Stomach smooth muscle (tissue), 2 donors: ENCODE measurements around the gene CCAR1.
"Not testable (repeated sequence)": the region's sequence is repeated elsewhere in the genome, so short reads cannot be mapped to it uniquely, and the experiment has no call there.

ENCODE experiments used
- H3K27ac ChIP-seq: one replicate; pipeline ENCODE4 v1.7.0; 2013; ENCODE audit warnings: mild to moderate bottlenecking, low read length, inconsistent platforms
- H3K27me3 ChIP-seq, 2 donors: one replicate each; pipeline ENCODE4 v1.7.0; 2013; ENCODE audit warnings: low read length in 2 of 2; ENCODE audit not compliant: insufficient read depth in 2 of 2, control insufficient read depth in 1 of 2
- H3K36me3 ChIP-seq, 2 donors: one replicate each; pipeline ENCODE4 v1.7.0; 2013; ENCODE audit warnings: low read length in 2 of 2; ENCODE audit not compliant: control insufficient read depth in 2 of 2, insufficient read depth in 2 of 2
- H3K4me1 ChIP-seq: one replicate; pipeline ENCODE4 v1.7.0; 2013; ENCODE audit warnings: low read length; ENCODE audit not compliant: control insufficient read depth, insufficient read depth
- H3K4me3 ChIP-seq, 2 donors: one replicate each; pipeline ENCODE4 v1.7.0; 2013; ENCODE audit warnings: low read length in 2 of 2
- H3K9ac ChIP-seq, 2 donors: one replicate each; pipeline ENCODE4 v1.7.0; 2013; ENCODE audit warnings: low read length in 2 of 2, mild to moderate bottlenecking in 1 of 2
- H3K9me3 ChIP-seq, 2 donors: one replicate each; pipeline ENCODE4 v1.7.0; 2013; ENCODE audit warnings: low read length in 2 of 2; ENCODE audit not compliant: control insufficient read depth in 2 of 2
- donor health status: healthy.
- donor health status: Pancreatic carcinoma.

The CCAR1 gene

DNA sequence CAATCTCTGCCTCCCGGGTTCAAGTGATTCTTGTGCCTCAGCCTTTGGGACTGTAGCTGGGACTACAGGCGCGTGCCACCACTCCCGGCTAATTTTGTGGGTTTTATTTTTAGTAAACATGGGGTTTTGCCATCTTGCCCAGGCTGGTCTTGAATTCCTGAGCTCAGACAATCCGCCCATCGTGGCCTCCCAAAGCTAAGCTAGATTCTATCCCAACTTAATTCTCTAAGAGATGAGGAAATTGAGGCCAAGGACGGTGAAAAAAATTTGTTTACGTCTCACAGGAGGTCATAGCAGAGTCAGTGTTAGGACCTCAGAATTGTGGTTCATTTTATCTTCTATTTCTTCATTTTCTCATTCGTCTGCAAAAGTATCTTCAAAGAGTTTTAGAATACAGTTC is 6.1 kb downstream of the CCAR1 start:
- peaks cover 18 to 19% of the 10 kb centered on the region in 2 donors for H3K36me3 ChIP-seq

DNA sequence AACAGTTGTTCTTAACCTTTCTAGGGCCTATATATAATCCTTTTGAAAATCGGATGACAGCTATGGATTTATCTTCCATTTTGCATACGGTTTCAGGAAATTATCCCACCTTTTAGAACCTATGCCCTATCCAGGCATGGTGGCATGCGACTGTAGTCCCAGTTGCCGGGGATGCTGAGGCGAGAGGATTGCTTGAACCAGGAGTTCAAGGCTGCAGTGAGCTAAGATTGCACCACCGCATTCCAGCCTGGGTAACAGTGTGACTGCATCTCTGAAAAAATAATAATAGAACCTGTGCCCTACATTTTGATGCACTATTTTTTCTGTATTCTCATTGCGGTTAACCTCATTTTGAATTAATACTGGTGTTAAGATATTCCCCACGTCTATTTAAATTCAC is 11.6 kb downstream of the CCAR1 start:
- H3K9me3 ChIP-seq = no peaks in the 10 kb centered on the region
- no peak overlapping the region for H3K27ac ChIP-seq
- no peaks in the 10 kb centered on the region for H3K4me1 ChIP-seq
- no peaks in the 10 kb centered on the region for H3K27me3 ChIP-seq
- H3K9ac ChIP-seq = no peak overlapping the region
- H3K36me3 ChIP-seq = peaks cover 22 to 27% of the 10 kb centered on the region in 2 donors
- H3K4me3 ChIP-seq = no peak overlapping the region

More for the DNA sequence above, 6.1 kb downstream of the CCAR1 start:
- no peak overlapping the region for H3K4me3 ChIP-seq
- no peaks in the 10 kb centered on the region for H3K27me3 ChIP-seq
- H3K9ac ChIP-seq = no peak overlapping the region
- H3K4me1 ChIP-seq = peaks cover 7% of the 10 kb centered on the region
- no peaks in the 10 kb centered on the region for H3K9me3 ChIP-seq
- no peak overlapping the region for H3K27ac ChIP-seq

DNA sequence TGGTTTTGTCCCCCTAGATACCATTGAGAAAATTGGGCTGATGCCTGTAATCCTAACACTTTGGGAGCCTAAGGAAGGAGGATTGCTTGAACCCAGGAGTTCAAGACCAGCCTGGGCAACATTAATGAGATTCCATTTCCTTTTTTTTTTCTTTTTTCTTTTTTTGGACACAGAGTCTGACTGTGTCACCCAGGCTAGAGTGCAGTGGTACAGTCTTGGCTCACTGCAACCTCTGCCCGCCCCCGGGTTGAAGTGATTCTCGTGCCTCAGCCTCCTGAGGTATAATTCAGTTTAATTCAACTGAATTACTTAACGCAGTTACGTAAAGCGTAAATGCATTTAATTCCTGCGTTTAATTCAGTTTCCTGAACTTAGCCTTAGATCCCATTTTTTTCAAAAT is 13.3 kb downstream of the CCAR1 start:
- no peak overlapping the region for H3K27ac ChIP-seq
- no peak overlapping the region for H3K4me3 ChIP-seq
- no peak overlapping the region for H3K9ac ChIP-seq
- H3K36me3 ChIP-seq = peaks cover 24 to 33% of the 10 kb centered on the region in 2 donors
- H3K4me1 ChIP-seq = no peaks in the 10 kb centered on the region
- H3K27me3 ChIP-seq = no peaks in the 10 kb centered on the region
- no peaks in the 10 kb centered on the region for H3K9me3 ChIP-seq

DNA sequence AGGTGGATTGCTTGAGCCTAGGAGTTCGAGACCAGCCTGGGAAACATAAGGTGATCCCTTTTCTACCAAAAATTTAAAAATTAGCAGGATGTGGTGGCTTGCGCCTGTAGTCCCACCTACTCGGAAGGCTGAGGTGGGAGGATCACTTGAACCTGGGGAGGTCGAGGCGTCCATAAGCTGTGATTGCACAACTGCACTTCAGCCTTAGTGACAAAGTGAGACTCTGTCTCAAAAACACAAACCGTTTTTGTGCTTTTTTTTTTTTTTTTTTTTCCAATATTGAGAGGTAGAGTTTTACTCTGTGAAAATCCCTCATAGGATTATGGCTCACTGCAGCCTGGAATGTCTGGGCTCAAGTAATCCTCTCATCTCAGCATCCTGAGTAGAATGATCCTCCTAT is 14.1 kb downstream of the CCAR1 start:
- Histone ChIP-seq H3K4me3 (no peak overlapping the region), H3K27me3 (no peaks in the 10 kb centered on the region), H3K36me3 (peaks cover 28 to 37% of the 10 kb centered on the region in 2 donors), H3K9ac (no peak overlapping the region), H3K4me1 (no peaks in the 10 kb centered on the region), H3K9me3 (no peaks in the 10 kb centered on the region), H3K27ac (no peak overlapping the region)

DNA sequence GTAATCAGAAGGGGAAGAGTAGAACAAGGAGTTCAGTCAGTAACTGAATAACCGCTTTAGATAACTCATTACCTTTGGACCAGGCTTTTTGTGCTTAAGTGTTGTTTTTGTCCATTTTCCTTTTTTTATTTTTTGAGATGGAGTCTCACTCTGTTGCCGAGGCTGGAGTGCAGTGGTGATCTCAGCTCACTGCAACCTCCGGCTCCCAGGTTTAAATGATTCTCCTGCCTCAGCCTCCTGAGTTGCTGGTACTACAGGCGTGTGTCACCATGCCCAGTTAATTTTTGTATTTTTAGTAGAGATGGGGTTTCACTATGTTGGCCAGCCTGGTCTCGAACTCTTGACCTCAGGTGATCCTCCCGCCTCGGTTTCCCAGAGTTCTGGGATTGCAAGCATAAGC is 14.7 kb downstream of the CCAR1 start:
- not testable (repeated sequence) for H3K9ac ChIP-seq, H3K9me3 ChIP-seq, H3K4me3 ChIP-seq, H3K27me3 ChIP-seq, H3K4me1 ChIP-seq, H3K27ac ChIP-seq
- peaks cover 28 to 35% of the 10 kb centered on the region in 2 donors for H3K36me3 ChIP-seq

DNA sequence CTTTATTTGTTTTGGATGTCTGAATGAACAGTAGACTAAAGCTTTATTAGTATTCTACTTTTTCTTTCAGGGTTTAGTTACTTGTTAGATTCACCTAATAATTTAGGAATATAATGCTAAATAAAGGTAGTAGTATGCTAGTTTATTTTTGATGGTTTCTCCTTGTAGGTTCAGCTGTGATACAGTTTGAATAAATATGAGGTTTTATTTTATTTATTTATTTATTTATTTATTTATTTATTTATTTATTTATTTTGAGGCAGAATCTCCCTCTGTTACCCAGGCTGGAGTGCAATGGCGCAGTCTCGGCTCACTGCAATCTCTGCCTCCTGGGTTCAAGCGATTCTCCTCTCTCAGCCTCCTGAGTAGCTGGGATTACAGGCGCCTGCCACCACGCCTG is 19.6 kb downstream of the CCAR1 start:
- not testable (repeated sequence) for H3K9me3 ChIP-seq, H3K9ac ChIP-seq, H3K4me3 ChIP-seq, H3K27ac ChIP-seq, H3K27me3 ChIP-seq, H3K4me1 ChIP-seq
- H3K36me3 ChIP-seq = peaks cover 31 to 41% of the 10 kb centered on the region in 2 donors

DNA sequence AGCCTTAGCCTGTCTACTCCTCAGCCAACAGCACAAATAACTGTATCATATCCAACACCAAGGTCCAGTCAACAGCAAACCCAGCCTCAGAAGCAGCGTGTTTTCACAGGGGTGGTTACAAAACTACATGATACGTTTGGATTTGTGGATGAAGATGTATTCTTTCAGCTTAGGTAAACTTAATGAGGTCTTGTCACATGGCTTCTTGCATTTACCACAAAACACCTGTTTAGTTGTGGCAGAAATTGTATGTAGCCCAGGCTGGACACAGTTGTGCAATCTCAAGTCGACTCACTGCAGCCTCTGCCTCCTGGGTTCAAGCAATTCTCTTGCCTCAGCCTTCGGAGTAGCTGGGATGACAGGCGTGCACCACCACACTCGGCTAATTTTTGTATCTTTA is 21.4 kb downstream of the CCAR1 start:
- Histone ChIP-seq H3K27ac (no peak overlapping the region), H3K9me3 (no peaks in the 10 kb centered on the region), H3K9ac (no peak overlapping the region), H3K27me3 (no peaks in the 10 kb centered on the region), H3K36me3 (peaks cover 27 to 33% of the 10 kb centered on the region in 2 donors), H3K4me3 (no peak overlapping the region), H3K4me1 (no peaks in the 10 kb centered on the region)

DNA sequence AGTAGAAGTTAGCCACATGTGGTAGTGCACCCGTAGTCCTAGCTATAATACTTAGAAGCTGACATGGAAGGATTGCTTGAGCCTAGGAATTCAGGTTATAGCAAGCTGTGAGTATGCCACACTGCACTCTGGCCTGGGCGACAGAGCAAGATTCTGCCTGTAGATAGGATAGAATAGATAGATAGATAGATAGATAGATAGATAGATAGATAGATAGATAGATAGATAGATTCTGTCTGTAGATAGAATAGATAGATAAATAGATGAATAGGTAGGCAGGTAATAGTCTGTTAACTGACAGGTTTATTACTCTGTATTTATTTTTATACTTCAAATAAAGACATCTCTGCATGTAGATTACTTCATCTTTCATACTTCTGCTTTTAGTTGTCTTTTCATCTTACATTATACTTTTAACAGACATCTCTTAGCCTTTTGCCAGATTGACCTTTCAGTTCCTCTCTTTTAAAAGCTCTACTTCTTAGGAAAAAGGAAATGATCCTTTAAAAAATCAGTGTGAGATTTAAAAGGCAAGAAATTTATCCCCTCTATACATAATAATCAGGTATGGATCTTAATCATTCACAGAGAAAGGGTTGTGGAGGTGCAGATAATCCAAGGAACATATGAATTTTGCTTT is 31.8 kb downstream of the CCAR1 start:
- H3K4me1 ChIP-seq = no peaks in the 10 kb centered on the region
- no peak overlapping the region for H3K4me3 ChIP-seq
- H3K9me3 ChIP-seq = no peaks in the 10 kb centered on the region
- H3K27ac ChIP-seq = no peak overlapping the region
- H3K9ac ChIP-seq = no peak overlapping the region
- H3K27me3 ChIP-seq = no peaks in the 10 kb centered on the region
- peaks cover 57 to 61% of the 10 kb centered on the region in 2 donors for H3K36me3 ChIP-seq

DNA sequence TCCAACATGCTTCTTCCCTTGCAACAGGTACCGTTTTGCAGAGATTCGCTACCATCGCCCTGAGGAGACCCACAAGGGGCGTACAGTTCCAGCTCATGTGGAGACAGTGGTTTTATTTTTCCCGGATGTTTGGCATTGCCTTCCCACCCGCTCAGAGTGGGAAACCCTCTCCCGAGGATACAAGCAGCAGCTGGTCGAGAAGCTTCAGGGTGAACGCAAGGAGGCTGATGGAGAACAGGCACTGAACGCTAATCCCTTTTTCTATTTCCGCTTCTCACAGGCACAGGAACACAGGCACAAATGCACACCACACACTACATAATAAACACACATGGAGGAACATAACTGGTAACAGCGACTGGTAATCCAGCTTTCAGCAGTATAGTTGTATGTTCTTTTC is 35.2 kb downstream of the CCAR1 start:
- Histone ChIP-seq H3K9ac (no peak overlapping the region), H3K4me3 (no peak overlapping the region), H3K27ac (no peak overlapping the region), H3K9me3 (no peaks in the 10 kb centered on the region), H3K36me3 (peaks cover 55 to 60% of the 10 kb centered on the region in 2 donors), H3K4me1 (no peaks in the 10 kb centered on the region), H3K27me3 (no peaks in the 10 kb centered on the region)

DNA sequence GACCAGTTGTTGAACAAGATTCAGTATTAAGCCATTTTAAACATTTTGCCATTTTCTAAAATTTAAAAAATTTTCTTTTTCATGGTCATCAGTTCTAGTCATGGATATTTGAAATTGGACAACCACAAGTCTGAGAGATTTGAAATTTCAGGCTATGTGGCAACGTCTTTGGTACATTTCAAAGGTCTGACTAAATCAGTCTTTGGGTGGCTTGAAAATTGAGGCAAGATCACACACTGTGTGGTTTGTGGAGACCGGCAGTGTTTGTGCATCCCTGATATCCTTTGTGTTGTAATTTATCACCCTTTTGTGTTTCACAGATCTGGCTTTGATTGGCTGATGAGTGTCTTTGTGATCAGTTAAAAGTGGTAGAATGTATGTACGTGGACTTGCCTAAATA is 35.7 kb downstream of the CCAR1 start:
- Histone ChIP-seq H3K9ac (no peak overlapping the region), H3K27me3 (no peaks in the 10 kb centered on the region), H3K4me3 (no peak overlapping the region), H3K36me3 (peaks cover 58 to 60% of the 10 kb centered on the region in 2 donors), H3K9me3 (no peaks in the 10 kb centered on the region), H3K27ac (no peak overlapping the region), H3K4me1 (no peaks in the 10 kb centered on the region)

DNA sequence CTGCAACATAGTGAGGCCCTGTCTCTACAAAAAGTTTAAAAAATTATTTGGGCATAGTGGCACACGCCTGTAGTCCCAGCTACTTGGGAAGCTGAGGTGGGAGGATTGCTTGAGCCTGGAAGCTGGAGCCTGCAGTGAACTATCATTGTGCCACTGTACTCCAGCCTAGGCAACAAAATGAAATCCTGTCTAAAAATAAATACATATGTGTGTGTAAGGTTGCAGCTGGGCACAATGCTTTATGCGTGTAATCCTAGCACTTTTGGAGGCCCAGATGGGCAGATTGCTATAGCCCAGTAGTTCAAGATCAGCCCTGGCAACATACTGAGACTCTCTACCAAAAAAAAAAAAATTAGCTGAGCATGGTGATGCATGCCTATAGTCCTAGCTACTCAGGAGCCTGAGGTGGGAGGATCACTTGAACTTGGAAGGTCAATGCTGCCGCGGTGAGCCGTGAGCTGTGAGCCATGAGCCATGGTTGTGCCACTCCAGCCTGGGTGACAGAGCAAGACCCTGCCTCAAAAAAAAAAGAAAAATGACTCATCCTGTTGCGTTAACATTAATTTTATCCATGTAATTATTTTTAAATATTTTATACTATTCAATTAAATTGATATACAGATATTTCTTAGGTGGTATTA is 38.3 kb downstream of the CCAR1 start:
- no peaks in the 10 kb centered on the region for H3K9me3 ChIP-seq
- no peak overlapping the region for H3K27ac ChIP-seq
- H3K9ac ChIP-seq = no peak overlapping the region
- H3K27me3 ChIP-seq = no peaks in the 10 kb centered on the region
- no peak overlapping the region for H3K4me3 ChIP-seq
- H3K4me1 ChIP-seq = no peaks in the 10 kb centered on the region
- peaks cover 49 to 57% of the 10 kb centered on the region in 2 donors for H3K36me3 ChIP-seq
